HUES64 (cell line): ENCODE data around the gene PAQR8.

Source experiments
- H3K27ac ChIP-seq: 2 replicates; pipeline ENCODE4 v1.7.0; 2013; ENCODE audit warnings: low read depth, low read length, inconsistent platforms
- H3K27me3 ChIP-seq: 2 replicates; pipeline ENCODE4 v1.6.1; 2013; ENCODE audit warnings: mild to moderate bottlenecking, low read length; ENCODE audit not compliant: insufficient read depth
- H3K36me3 ChIP-seq: 2 replicates; pipeline ENCODE4 v1.6.1; 2013; ENCODE audit warnings: mild to moderate bottlenecking, low read length; ENCODE audit not compliant: insufficient read depth
- H3K4me1 ChIP-seq: 2 replicates; pipeline ENCODE4 v1.6.1; 2013; ENCODE audit warnings: mild to moderate bottlenecking, low read length, moderate library complexity; ENCODE audit not compliant: insufficient read depth
- H3K4me3 ChIP-seq: 2 replicates; pipeline ENCODE4 v1.5.1; 2013; ENCODE audit warnings: mild to moderate bottlenecking, low read length, moderate library complexity
- H3K9ac ChIP-seq: 2 replicates; pipeline ENCODE4 v1.6.1; 2013; ENCODE audit warnings: mild to moderate bottlenecking, low read depth, low read length
- H3K9me3 ChIP-seq: 2 replicates; pipeline ENCODE4 v1.6.1; 2013; ENCODE audit warnings: low read depth, low read length; ENCODE audit not compliant: insufficient read depth
- WGBS: fragments of 150-250, 120-280 bp; methylation state at CpG from one replicate; pipeline ENCODE4 v1.1.7; 2013; ENCODE audit warnings: missing lambda C conversion rate; 5-methylcytosine and 5-hydroxymethylcytosine counted together

The PAQR8 gene

GRCh38 chr6:52330470-52330869 lies 31.5 kb upstream of the PAQR8 start:
- Histone ChIP-seq H3K27me3 (no peaks in the 10 kb centered on the region), H3K27ac (no peak overlapping the region), H3K9me3 (no peaks in the 10 kb centered on the region), H3K9ac (no peak overlapping the region), H3K4me1 (peaks cover 20% of the 10 kb centered on the region), H3K4me3 (no peak overlapping the region), H3K36me3 (no peaks in the 10 kb centered on the region)
- WGBS: 69% methylated on average over 2 of the region's 2 CpGs

DNA sequence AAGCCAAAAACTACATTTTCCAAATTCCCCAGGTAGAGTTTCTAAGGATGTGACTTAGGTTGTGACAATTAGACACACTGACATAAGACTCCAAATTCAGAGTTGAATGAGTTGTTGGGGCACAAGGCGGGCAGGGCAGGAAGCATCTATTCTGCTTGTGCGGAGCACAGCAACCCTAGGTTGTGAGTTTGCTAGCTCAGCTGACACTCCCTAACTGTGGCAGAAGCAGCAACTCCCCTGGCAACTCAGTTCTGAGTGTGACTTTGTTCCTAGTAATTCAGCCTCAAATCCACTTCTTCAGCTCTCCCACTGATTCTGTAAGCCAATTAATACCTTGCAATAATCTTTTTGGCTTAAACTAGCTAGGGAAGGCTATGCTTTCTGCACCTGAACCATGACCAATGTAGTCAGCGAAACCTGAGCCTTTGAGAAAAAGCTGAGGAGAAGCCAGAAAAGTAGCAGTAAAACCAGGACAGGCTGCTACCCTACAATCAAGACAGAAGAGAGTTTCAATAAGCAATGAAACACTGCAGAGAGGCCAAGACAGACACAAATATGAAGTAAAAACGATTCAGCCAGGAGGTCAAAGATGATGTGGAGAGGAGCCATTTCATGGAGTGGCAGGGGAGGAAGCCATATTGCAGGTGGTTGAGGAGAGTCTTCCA lies 30.0 kb upstream of the PAQR8 start:
- H3K27me3 ChIP-seq: no peaks in the 10 kb centered on the region
- H3K9me3 ChIP-seq: no peaks in the 10 kb centered on the region
- no peak overlapping the region for H3K27ac ChIP-seq
- H3K9ac ChIP-seq: no peak overlapping the region
- no peak overlapping the region for H3K4me3 ChIP-seq
- 90% methylated on average over 4 of the region's 4 CpGs for WGBS
- H3K4me1 ChIP-seq: peaks cover 9% of the 10 kb centered on the region
- H3K36me3 ChIP-seq: no peaks in the 10 kb centered on the region

DNA sequence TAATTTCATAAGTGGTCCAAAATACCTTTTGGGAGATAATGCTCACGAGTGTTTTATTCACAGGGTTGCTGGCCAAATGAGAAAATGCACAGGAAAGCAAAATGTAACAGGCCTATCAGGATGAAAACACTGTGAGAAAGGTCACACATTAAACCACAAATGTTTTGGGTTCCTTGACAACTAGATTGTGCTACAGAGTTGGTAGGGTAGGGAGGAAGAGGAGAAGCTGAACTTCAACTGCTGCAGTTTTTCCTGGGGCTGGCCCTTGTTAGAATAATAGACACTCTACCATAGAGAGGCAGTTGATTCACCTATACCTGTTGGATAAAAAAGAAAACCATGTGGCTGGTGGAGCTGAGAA lies 28.1 kb upstream of the PAQR8 start:
- Histone ChIP-seq H3K9me3 (no peaks in the 10 kb centered on the region), H3K27me3 (no peaks in the 10 kb centered on the region), H3K4me1 (peaks cover 5% of the 10 kb centered on the region), H3K4me3 (no peak overlapping the region), H3K9ac (no peak overlapping the region), H3K36me3 (no peaks in the 10 kb centered on the region), H3K27ac (no peak overlapping the region)
- WGBS: 84% methylated on average over 1 of the region's 1 CpG

DNA sequence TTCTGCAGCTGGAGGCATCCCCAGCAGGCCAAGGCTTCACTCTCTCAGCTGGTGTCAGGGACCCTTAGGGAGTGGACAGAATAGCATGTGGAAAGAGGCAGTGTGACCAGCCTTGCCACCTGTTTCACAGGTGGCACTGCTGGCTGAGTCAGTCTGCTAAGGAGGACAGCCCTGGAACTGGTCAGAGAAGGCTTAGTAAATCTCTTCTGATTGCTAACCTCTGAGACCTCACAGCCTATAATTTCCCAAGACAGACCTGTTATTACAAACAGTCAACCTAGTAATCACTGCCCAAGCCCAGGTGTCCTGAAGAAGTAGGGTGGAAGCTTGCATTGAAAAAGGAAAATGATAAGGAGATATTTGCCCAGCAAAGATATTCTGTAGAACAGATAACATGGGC lies 26.4 kb upstream of the PAQR8 start:
- Histone ChIP-seq H3K9ac (no peak overlapping the region), H3K27me3 (no peaks in the 10 kb centered on the region), H3K4me3 (no peak overlapping the region), H3K27ac (no peak overlapping the region), H3K36me3 (no peaks in the 10 kb centered on the region), H3K4me1 (peaks cover 5% of the 10 kb centered on the region; the same call in 1 of the 2 replicates), H3K9me3 (no peaks in the 10 kb centered on the region)

DNA sequence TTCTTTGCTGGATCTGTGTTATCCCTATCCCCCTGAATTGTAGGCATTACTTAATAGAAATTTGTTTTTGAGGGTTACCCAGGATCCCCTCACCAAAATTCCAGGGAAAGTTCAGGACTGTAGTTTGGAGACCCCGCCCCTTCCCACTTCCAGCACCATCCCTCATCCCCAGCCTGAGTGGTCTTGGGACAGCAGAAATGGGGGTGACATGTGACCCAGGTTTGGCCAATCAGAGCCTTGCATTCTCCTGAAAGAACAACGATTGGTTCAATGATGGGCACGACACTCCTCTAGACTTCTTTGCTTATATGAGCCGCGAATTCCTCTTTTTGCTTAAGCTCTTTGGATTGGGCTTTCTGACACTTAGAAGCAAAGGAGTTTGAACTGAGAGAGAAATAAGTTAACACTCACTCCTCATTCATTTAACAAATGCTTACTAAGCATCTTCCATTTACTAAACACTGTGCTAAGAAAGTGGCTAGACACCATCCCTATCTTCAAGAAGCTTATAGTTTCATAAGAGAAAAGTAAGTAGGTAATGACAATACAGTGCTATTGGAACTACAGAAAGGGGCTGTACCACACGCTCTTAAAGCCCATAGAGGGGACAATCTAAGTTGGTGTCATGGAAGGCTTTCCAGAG lies 24.9 kb upstream of the PAQR8 start:
- H3K9me3 ChIP-seq: no peaks in the 10 kb centered on the region
- H3K27me3 ChIP-seq: no peaks in the 10 kb centered on the region
- no peak overlapping the region for H3K4me3 ChIP-seq
- no peaks in the 10 kb centered on the region for H3K36me3 ChIP-seq
- H3K27ac ChIP-seq: no peak overlapping the region
- peaks cover 3% of the 10 kb centered on the region; the same call in 1 of the 2 replicates for H3K4me1 ChIP-seq
- 94% methylated on average over 6 of the region's 6 CpGs for WGBS
- H3K9ac ChIP-seq: no peak overlapping the region

GRCh38 chr6:52337633-52338290 lies 24.2 kb upstream of the PAQR8 start:
- H3K9me3 ChIP-seq: no peaks in the 10 kb centered on the region
- 89% methylated on average over 5 of the region's 5 CpGs for WGBS
- H3K9ac ChIP-seq: no peak overlapping the region
- H3K27ac ChIP-seq: no peak overlapping the region
- peaks cover 3% of the 10 kb centered on the region; the same call in 1 of the 2 replicates for H3K4me1 ChIP-seq
- no peaks in the 10 kb centered on the region for H3K27me3 ChIP-seq
- H3K4me3 ChIP-seq: no peak overlapping the region
- no peaks in the 10 kb centered on the region for H3K36me3 ChIP-seq

GRCh38 chr6:52340603-52340880 lies 21.4 kb upstream of the PAQR8 start:
- H3K4me1 ChIP-seq: peaks cover 3% of the 10 kb centered on the region; the same call in 1 of the 2 replicates

DNA sequence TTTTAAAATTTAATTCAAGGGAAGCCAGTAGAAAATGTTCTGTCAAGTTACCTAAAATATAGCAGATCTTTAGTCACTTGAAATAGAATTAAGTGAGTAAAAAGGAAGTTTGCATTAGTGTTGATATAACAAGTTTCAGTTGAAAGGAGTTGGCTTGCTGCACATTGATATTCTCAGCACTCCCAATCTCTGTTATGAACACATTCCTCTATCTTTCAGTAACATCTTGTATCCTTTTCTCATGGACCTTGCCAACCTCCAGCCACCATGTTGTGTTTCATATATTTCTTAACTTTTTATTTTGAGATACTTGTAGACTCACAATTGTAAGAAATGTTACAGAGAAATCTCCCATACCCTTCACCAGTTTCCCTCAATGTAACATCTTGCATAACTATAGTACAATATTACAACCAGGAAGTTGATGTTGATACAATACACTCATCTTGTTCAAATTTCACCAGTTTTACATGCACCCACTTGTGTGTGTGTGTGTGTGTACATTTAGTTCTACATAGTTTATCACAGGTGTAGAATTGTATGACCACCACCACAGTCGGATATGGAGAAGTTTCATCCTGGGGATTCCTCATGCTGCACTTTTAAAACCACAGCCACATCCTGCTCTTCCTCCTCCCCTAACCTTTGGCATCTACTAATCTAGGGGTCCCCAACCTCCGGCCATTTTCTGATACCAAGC lies 20.2 kb upstream of the PAQR8 start:
- H3K9me3 ChIP-seq: no peaks in the 10 kb centered on the region
- H3K9ac ChIP-seq: no peak overlapping the region
- no peak overlapping the region for H3K27ac ChIP-seq
- peaks cover 3% of the 10 kb centered on the region; the same call in 1 of the 2 replicates for H3K4me1 ChIP-seq
- H3K36me3 ChIP-seq: no peaks in the 10 kb centered on the region
- H3K27me3 ChIP-seq: no peaks in the 10 kb centered on the region
- WGBS: 93% methylated on average over 2 of the region's 2 CpGs
- no peak overlapping the region for H3K4me3 ChIP-seq

More at GRCh38 chr6:52340603-52340880, 21.4 kb upstream of the PAQR8 start:
- Histone ChIP-seq H3K36me3 (no peaks in the 10 kb centered on the region), H3K9me3 (no peaks in the 10 kb centered on the region), H3K9ac (no peak overlapping the region), H3K27me3 (no peaks in the 10 kb centered on the region), H3K4me3 (no peak overlapping the region), H3K27ac (no peak overlapping the region)

DNA sequence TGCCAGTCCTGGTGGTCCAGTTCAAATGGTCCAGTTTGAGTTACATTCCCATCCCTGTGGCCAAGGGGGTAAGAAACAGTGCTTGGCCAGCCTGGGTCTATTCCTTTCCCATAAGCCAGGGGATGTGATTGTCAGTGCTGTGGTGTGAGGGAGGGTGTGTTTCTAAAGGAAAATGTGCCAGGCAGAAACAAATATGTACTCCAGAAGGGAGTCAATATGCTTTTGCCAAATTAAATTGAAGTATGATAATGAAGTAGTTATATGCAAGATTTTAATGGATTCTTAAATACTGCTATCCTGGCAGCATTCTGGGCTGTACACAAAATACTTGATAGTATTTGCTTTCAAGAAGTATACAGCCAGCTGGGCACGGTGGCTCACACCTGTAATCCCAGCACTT lies 16.6 kb upstream of the PAQR8 start:
- H3K27ac ChIP-seq: no peak overlapping the region
- H3K9ac ChIP-seq: no peak overlapping the region
- 95% methylated on average over 1 of the region's 1 CpG for WGBS
- H3K27me3 ChIP-seq: no peaks in the 10 kb centered on the region
- H3K4me1 ChIP-seq: peaks cover 2% of the 10 kb centered on the region; the same call in 1 of the 2 replicates
- no peaks in the 10 kb centered on the region for H3K9me3 ChIP-seq
- no peak overlapping the region for H3K4me3 ChIP-seq
- no peaks in the 10 kb centered on the region for H3K36me3 ChIP-seq

DNA sequence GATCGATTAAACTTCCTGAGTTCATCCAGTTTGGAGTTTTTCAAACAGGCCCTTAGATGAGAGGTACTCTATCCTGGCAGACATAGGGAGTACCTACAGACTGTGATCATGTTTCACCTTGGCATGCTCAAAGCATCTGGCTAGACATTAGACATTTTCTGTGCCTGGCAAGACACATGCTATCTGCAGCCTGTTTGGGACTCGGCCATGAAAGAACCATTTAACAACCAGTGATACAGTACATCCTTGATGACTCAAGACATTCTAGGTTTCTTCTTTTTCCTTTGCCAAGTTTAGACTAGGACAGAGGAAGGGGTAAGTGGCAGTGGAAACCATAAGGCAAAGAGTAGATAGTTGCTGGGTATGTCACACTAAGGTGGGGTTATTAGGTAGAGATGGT lies 15.4 kb upstream of the PAQR8 start:
- H3K27ac ChIP-seq: no peak overlapping the region
- no peak overlapping the region for H3K9ac ChIP-seq
- no peak overlapping the region for H3K4me3 ChIP-seq
- H3K9me3 ChIP-seq: no peaks in the 10 kb centered on the region
- no peaks in the 10 kb centered on the region for H3K27me3 ChIP-seq
- H3K36me3 ChIP-seq: no peaks in the 10 kb centered on the region
- no peaks in the 10 kb centered on the region for H3K4me1 ChIP-seq
- WGBS: 94% methylated on average over 2 of the region's 2 CpGs

DNA sequence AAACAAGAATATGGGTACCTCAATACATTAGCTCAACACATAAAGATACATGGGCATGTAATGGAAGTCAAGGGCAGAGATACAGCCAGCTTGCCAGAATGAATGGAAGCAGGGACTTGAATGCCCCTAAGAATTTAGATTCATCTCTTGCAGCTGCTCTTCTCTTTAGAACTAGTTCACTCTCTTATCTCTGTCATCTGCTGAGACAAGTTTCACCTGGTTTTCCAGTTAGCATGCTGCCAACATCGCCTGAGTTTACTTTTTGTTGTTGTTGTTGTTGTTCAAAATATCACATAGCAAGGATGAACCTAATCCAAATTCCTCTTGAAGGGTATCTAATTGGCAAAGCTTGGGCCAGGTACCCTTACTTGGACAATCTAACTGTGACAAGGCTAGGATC lies 14.1 kb upstream of the PAQR8 start:
- H3K27me3 ChIP-seq: no peaks in the 10 kb centered on the region
- WGBS: 100% methylated on average over 1 of the region's 1 CpG

More for the DNA sequence above, 14.1 kb upstream of the PAQR8 start:
- H3K4me1 ChIP-seq: peaks cover 2% of the 10 kb centered on the region; the same call in 1 of the 2 replicates
- H3K4me3 ChIP-seq: no peak overlapping the region
- H3K27ac ChIP-seq: no peak overlapping the region
- no peaks in the 10 kb centered on the region for H3K36me3 ChIP-seq
- no peaks in the 10 kb centered on the region for H3K9me3 ChIP-seq
- H3K9ac ChIP-seq: no peak overlapping the region
